ENCODE measurements around the gene EIF5B. TPM values are rescaled to one million over a fixed set of nuclear protein-coding genes. Genes with fewer than 3 reads are reported as not detected.

EIF5B gene
- total RNA-seq, 4 donors from 2014 or later, result 25.4 to 30.7 (median 29.0) TPM

DNA sequence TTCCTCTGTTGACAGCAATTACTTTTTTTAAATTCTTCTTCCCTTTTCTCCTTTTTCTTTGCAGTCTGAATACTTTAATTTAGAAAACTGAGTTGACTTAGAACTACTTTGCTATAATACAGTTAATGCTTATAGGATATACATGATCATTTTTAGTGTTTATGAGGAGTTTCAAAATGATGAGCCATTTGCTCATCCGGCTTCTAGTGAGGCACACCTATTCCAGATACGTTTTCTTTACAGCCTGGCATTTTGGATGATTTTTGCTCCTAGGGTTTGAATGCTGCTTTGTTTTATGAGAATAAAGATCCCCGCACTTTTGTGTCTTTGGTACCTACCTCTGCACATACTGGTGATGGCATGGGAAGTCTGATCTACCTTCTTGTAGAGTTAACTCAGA lies 52.8 kb downstream of the EIF5B start:
- TF ChIP-seq, protein P1, sequence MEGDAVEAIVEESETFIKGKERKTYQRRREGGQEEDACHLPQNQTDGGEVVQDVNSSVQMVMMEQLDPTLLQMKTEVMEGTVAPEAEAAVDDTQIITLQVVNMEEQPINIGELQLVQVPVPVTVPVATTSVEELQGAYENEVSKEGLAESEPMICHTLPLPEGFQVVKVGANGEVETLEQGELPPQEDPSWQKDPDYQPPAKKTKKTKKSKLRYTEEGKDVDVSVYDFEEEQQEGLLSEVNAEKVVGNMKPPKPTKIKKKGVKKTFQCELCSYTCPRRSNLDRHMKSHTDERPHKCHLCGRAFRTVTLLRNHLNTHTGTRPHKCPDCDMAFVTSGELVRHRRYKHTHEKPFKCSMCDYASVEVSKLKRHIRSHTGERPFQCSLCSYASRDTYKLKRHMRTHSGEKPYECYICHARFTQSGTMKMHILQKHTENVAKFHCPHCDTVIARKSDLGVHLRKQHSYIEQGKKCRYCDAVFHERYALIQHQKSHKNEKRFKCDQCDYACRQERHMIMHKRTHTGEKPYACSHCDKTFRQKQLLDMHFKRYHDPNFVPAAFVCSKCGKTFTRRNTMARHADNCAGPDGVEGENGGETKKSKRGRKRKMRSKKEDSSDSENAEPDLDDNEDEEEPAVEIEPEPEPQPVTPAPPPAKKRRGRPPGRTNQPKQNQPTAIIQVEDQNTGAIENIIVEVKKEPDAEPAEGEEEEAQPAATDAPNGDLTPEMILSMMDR (IDR thresholded peaks at IDR 0.05), result no peak
- no peak for TF ChIP-seq POLR2A (IDR thresholded peaks at IDR 0.05)
- WGBS, 2 donors, result 90 to 92% methylated on average over 3 of the region's 3 CpGs
- no peak for DNase-seq (ENCODE audit: low spot score in 2 of 2)
- intact Hi-C loops (cut with DNase I; ENCODE audit: low total_unique reads), result no loop called here
- H3K4me3 ChIP-seq (ENCODE audit: low read depth, poor library complexity, severe bottlenecking), result no peak overlapping the region

- TF ChIP-seq, protein P1 (IDR thresholded peaks at IDR 0.05), result no peak
- no peak for TF ChIP-seq POLR2A (IDR thresholded peaks at IDR 0.05)
- 85 to 88% methylated on average over 3 of the region's 3 CpGs for WGBS, 2 donors
- DNase-seq (ENCODE audit: low spot score in 2 of 2), result no peak
- intact Hi-C loops (cut with DNase I; ENCODE audit: low total_unique reads), result no loop called here
- H3K4me3 ChIP-seq (ENCODE audit: low read depth, poor library complexity, severe bottlenecking), result no peak overlapping the region
These were observed 58.5 kb downstream of the EIF5B start for GRCh38 chr2:99395589-99396130.

DNA sequence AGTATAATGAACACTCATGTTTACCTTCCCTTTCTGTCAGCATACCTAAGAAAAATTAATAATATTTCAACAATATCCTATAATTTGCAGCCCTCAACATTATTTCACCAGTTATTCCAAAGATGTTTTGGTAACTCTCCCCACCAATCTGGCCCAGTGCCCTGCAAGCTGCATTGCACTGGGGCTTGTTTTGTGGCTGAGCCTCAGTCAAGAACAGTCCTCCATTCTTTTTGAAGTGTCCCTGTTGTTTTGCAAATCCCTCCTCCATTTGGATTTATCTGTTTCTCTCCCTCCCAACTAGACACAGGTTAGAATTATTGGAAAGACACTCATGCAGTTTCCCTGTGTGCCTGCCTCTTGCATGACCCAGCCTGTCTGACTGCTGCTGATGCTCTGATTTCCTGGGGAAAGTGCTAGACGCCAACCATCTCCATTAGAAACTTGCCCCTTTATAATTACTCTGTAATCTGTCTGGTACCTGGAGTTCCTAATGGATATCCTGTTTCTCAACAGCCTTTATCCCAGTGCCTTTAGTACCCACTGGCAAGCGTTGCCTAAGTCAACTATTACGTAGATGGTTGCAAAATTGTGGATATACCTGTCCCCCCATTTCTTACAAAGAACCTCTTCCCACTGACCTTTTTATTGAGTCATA lies 60.2 kb downstream of the EIF5B start:
- intact Hi-C loops (cut with DNase I; ENCODE audit: low total_unique reads), result no loop called here
- TF ChIP-seq, protein P1 (IDR thresholded peaks at IDR 0.05), result no peak
- no peak for TF ChIP-seq POLR2A (IDR thresholded peaks at IDR 0.05)
- no peak for DNase-seq (ENCODE audit: low spot score in 2 of 2)
- 72 to 83% methylated on average over 3 of the region's 3 CpGs for WGBS, 2 donors
- H3K4me3 ChIP-seq (ENCODE audit: low read depth, poor library complexity, severe bottlenecking), result no peak overlapping the region

DNA sequence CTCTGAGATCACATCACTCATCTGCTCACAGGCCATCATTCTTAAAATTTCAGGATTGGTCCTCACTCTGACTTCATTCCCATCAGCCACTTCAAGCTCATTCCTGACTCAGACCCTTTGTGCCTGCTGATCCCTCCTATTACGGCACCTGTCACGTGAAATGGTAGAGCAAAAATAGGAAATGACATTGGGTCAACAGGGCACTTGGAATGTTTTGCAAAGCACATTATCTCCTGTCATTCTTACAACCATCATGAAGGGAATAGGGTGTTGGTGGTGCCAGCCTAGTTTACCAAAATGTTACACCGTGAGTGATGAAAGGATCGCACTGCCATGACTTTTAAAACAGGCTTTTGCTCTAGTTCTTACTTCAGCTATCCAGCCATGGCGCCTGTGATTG lies 61.1 kb downstream of the EIF5B start:
- 91 to 92% methylated on average over 5 of the region's 5 CpGs for WGBS, 2 donors
- intact Hi-C loops (cut with DNase I; ENCODE audit: low total_unique reads), result no loop called here
- no peak overlapping the region for H3K4me3 ChIP-seq (ENCODE audit: low read depth, poor library complexity, severe bottlenecking)
- no peak for DNase-seq (ENCODE audit: low spot score in 2 of 2)
- no peak for TF ChIP-seq POLR2A (IDR thresholded peaks at IDR 0.05)
- TF ChIP-seq, protein P1 (IDR thresholded peaks at IDR 0.05), result no peak

DNA sequence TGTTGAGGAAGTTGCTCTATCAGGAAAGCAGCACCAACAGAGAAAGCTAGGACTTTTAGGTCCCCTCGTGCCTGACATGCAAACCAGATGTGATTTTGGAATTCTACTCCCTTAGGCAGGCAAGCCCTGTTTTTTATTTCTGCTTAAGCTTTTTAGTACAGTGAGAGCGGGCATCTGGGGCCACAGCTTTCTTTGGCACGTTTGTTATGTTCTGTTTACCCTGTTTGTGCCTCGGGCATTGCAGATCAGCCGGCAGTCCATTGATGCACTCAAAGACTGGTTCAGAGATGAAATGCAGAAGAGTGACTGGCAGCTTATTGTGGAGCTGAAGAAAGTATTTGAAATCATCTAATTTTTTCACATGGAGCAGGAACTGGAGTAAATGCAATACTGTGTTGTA lies 61.9 kb downstream of the EIF5B start:
- WGBS, 2 donors, result 42 to 46% methylated on average over 5 of the region's 5 CpGs
- no peak for DNase-seq (ENCODE audit: low spot score in 2 of 2)
- TF ChIP-seq, protein P1 (IDR thresholded peaks at IDR 0.05), result no peak
- no peak for TF ChIP-seq POLR2A (IDR thresholded peaks at IDR 0.05)
- intact Hi-C loops (cut with DNase I; ENCODE audit: low total_unique reads), result no loop called here
- H3K4me3 ChIP-seq (ENCODE audit: low read depth, poor library complexity, severe bottlenecking), result no peak overlapping the region

DNA sequence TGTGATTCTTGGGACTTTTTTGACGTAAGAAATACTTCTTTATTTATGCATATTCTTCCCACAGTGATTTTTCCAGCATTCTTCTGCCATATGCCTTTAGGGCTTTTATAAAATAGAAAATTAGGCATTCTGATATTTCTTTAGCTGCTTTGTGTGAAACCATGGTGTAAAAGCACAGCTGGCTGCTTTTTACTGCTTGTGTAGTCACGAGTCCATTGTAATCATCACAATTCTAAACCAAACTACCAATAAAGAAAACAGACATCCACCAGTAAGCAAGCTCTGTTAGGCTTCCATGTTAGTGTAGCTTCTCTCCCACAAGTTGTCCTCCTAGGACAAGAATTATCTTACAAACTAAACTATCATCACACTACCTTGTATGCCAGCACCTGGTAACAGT lies 62.6 kb downstream of the EIF5B start:
- intact Hi-C loops (cut with DNase I; ENCODE audit: low total_unique reads), result no loop called here
- H3K4me3 ChIP-seq (ENCODE audit: low read depth, poor library complexity, severe bottlenecking), result no peak overlapping the region
- TF ChIP-seq POLR2A (IDR thresholded peaks at IDR 0.05), result no peak
- TF ChIP-seq, protein P1 (IDR thresholded peaks at IDR 0.05), result no peak
- 74 to 82% methylated on average over 2 of the region's 2 CpGs for WGBS, 2 donors
- DNase-seq (ENCODE audit: low spot score in 2 of 2), result no peak

Measured in lower leg skin (tissue), 4 donors.